ENCODE measurements around the gene RANBP17.

The RANBP17 gene

GRCh38 chr5:171123417-171123816, 261.6 kb downstream of the RANBP17 start:
- no peaks in the 10 kb centered on the region for H3K9me2 ChIP-seq (replicated peaks; ENCODE audit: control insufficient read depth, low read length)
- TF ChIP-seq CTCF (IDR thresholded peaks at IDR 0.05; ENCODE audit: low read depth, low read length, poor library complexity, severe bottlenecking) = no peak
- no peaks in the 10 kb centered on the region for H3K4me1 ChIP-seq (ENCODE audit: control insufficient read depth, low read length)
- no peaks in the 10 kb centered on the region for H4K20me1 ChIP-seq (ENCODE audit: control insufficient read depth, insufficient read depth, low read depth, low read length)
- no peak overlapping the region for H3K27ac ChIP-seq (ENCODE audit: low read depth, low read length)
- H3K79me2 ChIP-seq (ENCODE audit: control insufficient read depth, low read length) = no peaks in the 10 kb centered on the region
- no peaks in the 10 kb centered on the region for H3K27me3 ChIP-seq (ENCODE audit: control insufficient read depth, low read length)
- no peak overlapping the region for H3K4me3 ChIP-seq (ENCODE audit: low read length)
- H3F3A ChIP-seq (ENCODE audit: control insufficient read depth, insufficient read depth) = no peaks in the 10 kb centered on the region
- H3K4me2 ChIP-seq (ENCODE audit: low read length) = no peak overlapping the region
- no peaks in the 10 kb centered on the region for H3K36me3 ChIP-seq (ENCODE audit: control insufficient read depth, low read length)
- H3K9me3 ChIP-seq (ENCODE audit: control insufficient read depth, insufficient read depth, low read length) = no peaks in the 10 kb centered on the region; the same call in 1 of the 2 replicates

- Histone ChIP-seq H3K4me2 (ENCODE audit: low read length) (no peak overlapping the region), H3K4me1 (ENCODE audit: control insufficient read depth, low read length) (no peaks in the 10 kb centered on the region), H3K27ac (ENCODE audit: low read depth, low read length) (no peak overlapping the region), H3K36me3 (ENCODE audit: control insufficient read depth, low read length) (no peaks in the 10 kb centered on the region), H3K27me3 (ENCODE audit: control insufficient read depth, low read length) (no peaks in the 10 kb centered on the region), H3K4me3 (ENCODE audit: low read length) (no peak overlapping the region), H3K9me3 (ENCODE audit: control insufficient read depth, insufficient read depth, low read length) (no peaks in the 10 kb centered on the region), H3K79me2 (ENCODE audit: control insufficient read depth, low read length) (no peaks in the 10 kb centered on the region), H3F3A (ENCODE audit: control insufficient read depth, insufficient read depth) (no peaks in the 10 kb centered on the region), H4K20me1 (ENCODE audit: control insufficient read depth, insufficient read depth, low read depth, low read length) (no peaks in the 10 kb centered on the region), H3K9me2 (replicated peaks; ENCODE audit: control insufficient read depth, low read length) (no peaks in the 10 kb centered on the region)
- TF ChIP-seq CTCF (IDR thresholded peaks at IDR 0.05; ENCODE audit: low read depth, low read length, poor library complexity, severe bottlenecking) = no peak
- TF ChIP-seq EZH2phosphoT487 (IDR thresholded peaks at IDR 0.05; ENCODE audit: borderline replicate concordance, low read length) = no peak
Measured at GRCh38 chr5:171127314-171127713, 265.5 kb downstream of the RANBP17 start.

- H4K20me1 ChIP-seq (ENCODE audit: control insufficient read depth, insufficient read depth, low read depth, low read length) = no peaks in the 10 kb centered on the region
- H3K9me2 ChIP-seq (replicated peaks; ENCODE audit: control insufficient read depth, low read length) = no peaks in the 10 kb centered on the region
- no peak overlapping the region for H3K4me2 ChIP-seq (ENCODE audit: low read length)
- no peaks in the 10 kb centered on the region for H3K79me2 ChIP-seq (ENCODE audit: control insufficient read depth, low read length)
- H3K36me3 ChIP-seq (ENCODE audit: control insufficient read depth, low read length) = no peaks in the 10 kb centered on the region
- H3K4me1 ChIP-seq (ENCODE audit: control insufficient read depth, low read length) = no peaks in the 10 kb centered on the region
- H3K9me3 ChIP-seq (ENCODE audit: control insufficient read depth, insufficient read depth, low read length) = no peaks in the 10 kb centered on the region
- no peak overlapping the region for H3K4me3 ChIP-seq (ENCODE audit: low read length)
- no peak overlapping the region for H3K27ac ChIP-seq (ENCODE audit: low read depth, low read length)
- no peak for TF ChIP-seq CTCF (IDR thresholded peaks at IDR 0.05; ENCODE audit: low read depth, low read length, poor library complexity, severe bottlenecking)
- TF ChIP-seq EZH2phosphoT487 (IDR thresholded peaks at IDR 0.05; ENCODE audit: borderline replicate concordance, low read length) = no peak
- no peaks in the 10 kb centered on the region for H3K27me3 ChIP-seq (ENCODE audit: control insufficient read depth, low read length)
- no peaks in the 10 kb centered on the region for H3F3A ChIP-seq (ENCODE audit: control insufficient read depth, insufficient read depth)
Measured at GRCh38 chr5:171128136-171128535, 266.3 kb downstream of the RANBP17 start.

- Histone ChIP-seq H3K36me3 (ENCODE audit: control insufficient read depth, low read length) (no peaks in the 10 kb centered on the region), H3K9me3 (ENCODE audit: control insufficient read depth, insufficient read depth, low read length) (no peaks in the 10 kb centered on the region), H3K4me1 (ENCODE audit: control insufficient read depth, low read length) (no peaks in the 10 kb centered on the region), H3K9me2 (replicated peaks; ENCODE audit: control insufficient read depth, low read length) (no peaks in the 10 kb centered on the region), H3K79me2 (ENCODE audit: control insufficient read depth, low read length) (no peaks in the 10 kb centered on the region), H4K20me1 (ENCODE audit: control insufficient read depth, insufficient read depth, low read depth, low read length) (no peaks in the 10 kb centered on the region), H3K27me3 (ENCODE audit: control insufficient read depth, low read length) (no peaks in the 10 kb centered on the region), H3K4me3 (ENCODE audit: low read length) (no peak overlapping the region), H3F3A (ENCODE audit: control insufficient read depth, insufficient read depth) (no peaks in the 10 kb centered on the region), H3K4me2 (ENCODE audit: low read length) (no peak overlapping the region), H3K27ac (ENCODE audit: low read depth, low read length) (no peak overlapping the region)
- TF ChIP-seq EZH2phosphoT487 (IDR thresholded peaks at IDR 0.05; ENCODE audit: borderline replicate concordance, low read length) (no peak), CTCF (IDR thresholded peaks at IDR 0.05; ENCODE audit: low read depth, low read length, poor library complexity, severe bottlenecking) (no peak)
Measured at GRCh38 chr5:171129308-171129707, 267.5 kb downstream of the RANBP17 start.

Measured in DOHH2 (cell line).